ENCODE measurements around the gene LRCH3.

DNA sequence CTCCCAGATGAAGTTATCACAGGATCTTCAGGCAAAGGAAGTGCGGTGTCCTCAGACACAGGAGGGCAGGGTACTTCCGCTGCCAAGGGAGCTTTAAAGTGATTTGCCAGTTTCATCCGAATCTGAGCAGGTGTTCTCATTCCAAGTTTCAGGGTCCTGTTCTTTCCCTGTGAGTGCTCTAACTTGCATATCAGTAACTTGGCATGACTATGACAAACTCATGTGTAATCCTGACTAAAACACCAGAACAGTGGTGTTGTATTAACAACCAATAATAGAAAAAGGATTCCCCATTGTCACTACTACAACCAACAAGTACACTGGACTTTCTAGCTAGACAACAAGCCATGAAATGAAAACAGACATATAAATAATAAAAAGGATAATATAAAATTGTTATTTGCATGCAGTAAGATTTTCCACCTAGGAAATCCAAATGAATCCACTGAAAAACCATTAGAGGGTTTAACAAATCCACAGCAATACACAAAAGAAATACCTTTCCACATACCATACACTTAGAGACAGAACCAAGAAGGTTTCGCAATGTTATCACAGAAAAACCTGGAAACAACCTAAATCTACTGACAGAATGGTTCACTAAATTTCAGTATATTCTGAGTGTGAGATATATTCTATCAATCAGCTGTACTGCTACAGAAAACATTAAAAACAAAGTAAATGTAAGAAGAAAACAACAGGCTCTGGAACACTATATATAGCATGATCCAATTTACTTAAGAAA lies 118.1 kb downstream of the LRCH3 start:
- TF ChIP-seq PML (IDR thresholded peaks at IDR 0.05; ENCODE audit: low read length) (no peak), ZNF274 (IDR thresholded peaks at IDR 0.05; ENCODE audit: borderline replicate concordance, low read depth, low read length) (no peak), POLR2A (conservative IDR thresholded peaks at IDR 0.05) (no peak), ZC3H11A (IDR thresholded peaks at IDR 0.05; ENCODE audit: low read depth, low read length) (no peak), BRCA1 (IDR thresholded peaks at IDR 0.05) (no peak), BRCA1 (CRISPR knock-in tag; IDR thresholded peaks at IDR 0.05) (no peak), ZBTB7A (IDR thresholded peaks at IDR 0.05; ENCODE audit: borderline replicate concordance, control insufficient read depth, low read depth, low read length) (no peak)
- TF ChIP-seq, protein P1, sequence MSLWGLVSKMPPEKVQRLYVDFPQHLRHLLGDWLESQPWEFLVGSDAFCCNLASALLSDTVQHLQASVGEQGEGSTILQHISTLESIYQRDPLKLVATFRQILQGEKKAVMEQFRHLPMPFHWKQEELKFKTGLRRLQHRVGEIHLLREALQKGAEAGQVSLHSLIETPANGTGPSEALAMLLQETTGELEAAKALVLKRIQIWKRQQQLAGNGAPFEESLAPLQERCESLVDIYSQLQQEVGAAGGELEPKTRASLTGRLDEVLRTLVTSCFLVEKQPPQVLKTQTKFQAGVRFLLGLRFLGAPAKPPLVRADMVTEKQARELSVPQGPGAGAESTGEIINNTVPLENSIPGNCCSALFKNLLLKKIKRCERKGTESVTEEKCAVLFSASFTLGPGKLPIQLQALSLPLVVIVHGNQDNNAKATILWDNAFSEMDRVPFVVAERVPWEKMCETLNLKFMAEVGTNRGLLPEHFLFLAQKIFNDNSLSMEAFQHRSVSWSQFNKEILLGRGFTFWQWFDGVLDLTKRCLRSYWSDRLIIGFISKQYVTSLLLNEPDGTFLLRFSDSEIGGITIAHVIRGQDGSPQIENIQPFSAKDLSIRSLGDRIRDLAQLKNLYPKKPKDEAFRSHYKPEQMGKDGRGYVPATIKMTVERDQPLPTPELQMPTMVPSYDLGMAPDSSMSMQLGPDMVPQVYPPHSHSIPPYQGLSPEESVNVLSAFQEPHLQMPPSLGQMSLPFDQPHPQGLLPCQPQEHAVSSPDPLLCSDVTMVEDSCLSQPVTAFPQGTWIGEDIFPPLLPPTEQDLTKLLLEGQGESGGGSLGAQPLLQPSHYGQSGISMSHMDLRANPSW (CRISPR knock-in tag; IDR thresholded peaks at IDR 0.05), result no peak
- TF ChIP-seq, protein P2, sequence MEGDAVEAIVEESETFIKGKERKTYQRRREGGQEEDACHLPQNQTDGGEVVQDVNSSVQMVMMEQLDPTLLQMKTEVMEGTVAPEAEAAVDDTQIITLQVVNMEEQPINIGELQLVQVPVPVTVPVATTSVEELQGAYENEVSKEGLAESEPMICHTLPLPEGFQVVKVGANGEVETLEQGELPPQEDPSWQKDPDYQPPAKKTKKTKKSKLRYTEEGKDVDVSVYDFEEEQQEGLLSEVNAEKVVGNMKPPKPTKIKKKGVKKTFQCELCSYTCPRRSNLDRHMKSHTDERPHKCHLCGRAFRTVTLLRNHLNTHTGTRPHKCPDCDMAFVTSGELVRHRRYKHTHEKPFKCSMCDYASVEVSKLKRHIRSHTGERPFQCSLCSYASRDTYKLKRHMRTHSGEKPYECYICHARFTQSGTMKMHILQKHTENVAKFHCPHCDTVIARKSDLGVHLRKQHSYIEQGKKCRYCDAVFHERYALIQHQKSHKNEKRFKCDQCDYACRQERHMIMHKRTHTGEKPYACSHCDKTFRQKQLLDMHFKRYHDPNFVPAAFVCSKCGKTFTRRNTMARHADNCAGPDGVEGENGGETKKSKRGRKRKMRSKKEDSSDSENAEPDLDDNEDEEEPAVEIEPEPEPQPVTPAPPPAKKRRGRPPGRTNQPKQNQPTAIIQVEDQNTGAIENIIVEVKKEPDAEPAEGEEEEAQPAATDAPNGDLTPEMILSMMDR (IDR thresholded peaks at IDR 0.05 in 2 of 3, conservative IDR thresholded peaks at IDR 0.05 in 1 of 3; ENCODE audit: insufficient read depth in 2 of 3, low read depth in 1 of 3, low read length in 3 of 3), result no peak
